Testis (tissue), 2 donors: ENCODE measurements around the gene ABTB2.

Source experiments
- POLR2A ChIP-seq: fragments of 450-650 bp; IDR thresholded peaks from one replicate; pipeline ENCODE4 v1.6.1; 2017; ENCODE audit warnings: antibody characterized with exemption, mild to moderate bottlenecking, moderate library complexity
- TF ChIP-seq, protein P1 (sequence below), 3 experiments: fragments of 450-650 bp in 2 of 3; fragments of 200-600 bp in 1 of 3; sonication (generic) in 1 of 3; IDR thresholded peaks; one replicate each; pipeline ENCODE4 v1.5.1; 2016 to 2019; ENCODE audit warnings: antibody characterized with exemption in 3 of 3, mild to moderate bottlenecking in 2 of 3, moderate library complexity in 1 of 3

DNA sequence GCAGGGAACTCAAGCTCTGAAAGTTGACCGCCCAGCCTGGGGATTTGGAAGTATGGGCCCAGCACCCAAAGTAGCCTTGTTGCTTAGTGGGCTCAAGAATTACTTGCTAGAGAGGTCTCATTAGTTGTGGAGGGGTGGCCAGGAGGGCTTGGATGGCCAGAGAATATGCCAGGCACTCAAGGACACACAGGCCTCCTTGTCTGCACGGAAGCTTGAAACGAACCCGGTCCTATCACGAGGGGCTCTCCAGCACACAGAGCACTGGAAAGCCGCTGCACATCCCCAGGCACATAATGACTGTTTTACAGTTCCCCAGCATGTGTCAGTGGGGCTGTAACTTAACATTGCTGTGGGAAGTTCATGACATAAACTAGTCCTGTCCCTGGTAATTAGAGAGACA, 196.4 kb downstream of the ABTB2 start:
- TF ChIP-seq, protein P1, sequence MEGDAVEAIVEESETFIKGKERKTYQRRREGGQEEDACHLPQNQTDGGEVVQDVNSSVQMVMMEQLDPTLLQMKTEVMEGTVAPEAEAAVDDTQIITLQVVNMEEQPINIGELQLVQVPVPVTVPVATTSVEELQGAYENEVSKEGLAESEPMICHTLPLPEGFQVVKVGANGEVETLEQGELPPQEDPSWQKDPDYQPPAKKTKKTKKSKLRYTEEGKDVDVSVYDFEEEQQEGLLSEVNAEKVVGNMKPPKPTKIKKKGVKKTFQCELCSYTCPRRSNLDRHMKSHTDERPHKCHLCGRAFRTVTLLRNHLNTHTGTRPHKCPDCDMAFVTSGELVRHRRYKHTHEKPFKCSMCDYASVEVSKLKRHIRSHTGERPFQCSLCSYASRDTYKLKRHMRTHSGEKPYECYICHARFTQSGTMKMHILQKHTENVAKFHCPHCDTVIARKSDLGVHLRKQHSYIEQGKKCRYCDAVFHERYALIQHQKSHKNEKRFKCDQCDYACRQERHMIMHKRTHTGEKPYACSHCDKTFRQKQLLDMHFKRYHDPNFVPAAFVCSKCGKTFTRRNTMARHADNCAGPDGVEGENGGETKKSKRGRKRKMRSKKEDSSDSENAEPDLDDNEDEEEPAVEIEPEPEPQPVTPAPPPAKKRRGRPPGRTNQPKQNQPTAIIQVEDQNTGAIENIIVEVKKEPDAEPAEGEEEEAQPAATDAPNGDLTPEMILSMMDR (IDR thresholded peaks at IDR 0.05): no peak
- no peak for TF ChIP-seq POLR2A
